Osteoblast (primary cell): Measurements from ENCODE around the gene MARCHF10. TPM values are rescaled to one million over a fixed set of nuclear protein-coding genes. Genes with fewer than 3 reads are reported as not detected.
A peak's percentile ranks its signal among the peaks of the same experiment; 100 is the strongest.

Source experiments
- DNase-seq: peaks from one replicate; pipeline ENCODE4 v3.0.0; 2011; ENCODE audit warnings: low spot score, mixed read lengths; ENCODE audit not compliant: insufficient read length; ENCODE audit errors: missing footprints
- H2AFZ ChIP-seq: 2 replicates; pipeline ENCODE4 v1.6.0; 2011; ENCODE audit warnings: mild to moderate bottlenecking, low read length
- H3K27ac ChIP-seq: 2 replicates; pipeline ENCODE4 v1.5.1; 2011; ENCODE audit warnings: mild to moderate bottlenecking, low read depth, low read length, moderate library complexity
- H3K27me3 ChIP-seq: 2 replicates; pipeline ENCODE4 v1.6.0; 2012; ENCODE audit warnings: mild to moderate bottlenecking, control low read depth, inconsistent platforms, low read length, moderate library complexity; ENCODE audit not compliant: insufficient read depth
- H3K36me3 ChIP-seq: 2 replicates; pipeline ENCODE4 v1.5.1; 2011; ENCODE audit warnings: mild to moderate bottlenecking, low read length, control low read depth, moderate library complexity; ENCODE audit not compliant: insufficient read depth
- H3K4me1 ChIP-seq: 2 replicates; pipeline ENCODE4 v1.5.1; 2011; ENCODE audit warnings: mild to moderate bottlenecking, low read length, control low read depth, moderate library complexity; ENCODE audit not compliant: insufficient read depth
- H3K4me2 ChIP-seq: 2 replicates; pipeline ENCODE4 v1.6.0; 2011; ENCODE audit warnings: mild to moderate bottlenecking, low read length; ENCODE audit not compliant: insufficient read depth
- H3K4me3 ChIP-seq: fragments of 200-600 bp; sonication (generic); 3 replicates; pipeline ENCODE4 v1.5.1; 2012; ENCODE audit warnings: mild to moderate bottlenecking, low read length, inconsistent platforms; ENCODE audit not compliant: insufficient read depth
- H3K79me2 ChIP-seq: 2 replicates; pipeline ENCODE4 v1.6.0; 2012; ENCODE audit warnings: mild to moderate bottlenecking, low read length, control low read depth, inconsistent platforms; ENCODE audit not compliant: insufficient read depth
- H3K9me3 ChIP-seq: 2 replicates; pipeline ENCODE4 v1.5.1; 2011; ENCODE audit warnings: low read depth, low read length, control low read depth
- H4K20me1 ChIP-seq: 2 replicates; pipeline ENCODE4 v1.6.0; 2012; ENCODE audit warnings: mild to moderate bottlenecking, low read length, control low read depth; ENCODE audit not compliant: insufficient read depth
- CTCF ChIP-seq: IDR thresholded peaks from 2 replicates; pipeline ENCODE4 v1.5.1; 2011; ENCODE audit warnings: mild to moderate bottlenecking, low read depth, low read length, moderate library complexity; ENCODE audit errors: extremely low read depth
- total RNA-seq: library from RNA; depleted of rRNA; stranded (reverse); fragments of >200 nt; gene quantifications from 2 replicates; pipeline ENCODE4 v1.2.3, GENCODE V29; 2012

MARCHF10 gene
- total RNA-seq, 1 donor: under 0.01 TPM

GRCh38 chr17:62749926-62750325 lies 58.2 kb downstream of the MARCHF10 start:
- H3K36me3 ChIP-seq: no peaks in the 10 kb centered on the region
- H3K9me3 ChIP-seq: no peaks in the 10 kb centered on the region
- H3K27me3 ChIP-seq: peaks cover 4% of the 10 kb centered on the region
- H3K4me3 ChIP-seq: no peak overlapping the region
- H3K79me2 ChIP-seq: no peaks in the 10 kb centered on the region
- TF ChIP-seq CTCF: no peak
- H3K27ac ChIP-seq: no peak overlapping the region
- H2AFZ ChIP-seq: no peak overlapping the region
- H4K20me1 ChIP-seq: no peaks in the 10 kb centered on the region
- peaks cover 9% of the 10 kb centered on the region for H3K4me1 ChIP-seq
- H3K4me2 ChIP-seq: no peak overlapping the region
- DNase-seq: no peak

GRCh38 chr17:62746941-62747340 lies 61.2 kb downstream of the MARCHF10 start:
- DNase-seq: peak; percentile 32
- H3K27ac ChIP-seq: no peak overlapping the region
- H3K36me3 ChIP-seq: no peaks in the 10 kb centered on the region
- peaks cover 4% of the 10 kb centered on the region for H3K27me3 ChIP-seq
- H3K4me3 ChIP-seq: no peak overlapping the region
- H3K79me2 ChIP-seq: no peaks in the 10 kb centered on the region
- no peak overlapping the region for H2AFZ ChIP-seq
- H3K4me2 ChIP-seq: no peak overlapping the region
- TF ChIP-seq CTCF: no peak
- H4K20me1 ChIP-seq: no peaks in the 10 kb centered on the region
- H3K9me3 ChIP-seq: no peaks in the 10 kb centered on the region
- H3K4me1 ChIP-seq: no peaks in the 10 kb centered on the region

DNA sequence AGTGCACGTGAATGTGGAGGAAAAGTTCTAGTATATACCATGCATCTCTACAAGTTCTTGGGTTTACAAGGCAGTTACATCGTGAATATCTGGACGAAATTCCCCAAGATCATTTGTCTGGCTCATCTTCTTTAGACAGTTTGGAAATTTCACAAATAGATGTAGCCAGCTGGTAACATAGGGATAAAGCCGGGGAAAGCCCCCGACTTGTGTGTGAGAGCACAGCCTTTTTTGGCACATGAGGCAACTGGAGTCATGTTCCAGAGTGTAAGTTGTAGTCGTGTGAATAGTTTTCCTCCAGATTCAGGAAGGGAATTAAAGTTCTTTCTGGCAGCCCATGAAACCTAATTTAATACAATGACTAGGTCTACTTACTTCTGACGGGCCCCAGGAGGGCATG lies 62.3 kb downstream of the MARCHF10 start:
- Histone ChIP-seq H3K4me1 (no peaks in the 10 kb centered on the region), H2AFZ (no peak overlapping the region), H3K9me3 (no peaks in the 10 kb centered on the region), H3K79me2 (no peaks in the 10 kb centered on the region), H3K4me3 (no peak overlapping the region), H3K4me2 (no peak overlapping the region), H3K36me3 (no peaks in the 10 kb centered on the region), H4K20me1 (no peaks in the 10 kb centered on the region), H3K27ac (no peak overlapping the region), H3K27me3 (peaks cover 4% of the 10 kb centered on the region)
- no peak for DNase-seq
- no peak for TF ChIP-seq CTCF

- H3K9me3 ChIP-seq: no peaks in the 10 kb centered on the region
- no peaks in the 10 kb centered on the region for H3K79me2 ChIP-seq
- H3K27me3 ChIP-seq: no peaks in the 10 kb centered on the region
- no peak overlapping the region for H3K27ac ChIP-seq
- H3K4me2 ChIP-seq: no peak overlapping the region
- no peak overlapping the region for H2AFZ ChIP-seq
- TF ChIP-seq CTCF: no peak
- no peaks in the 10 kb centered on the region for H4K20me1 ChIP-seq
- no peak overlapping the region for H3K4me3 ChIP-seq
- DNase-seq: peak; percentile 39
- no peaks in the 10 kb centered on the region for H3K36me3 ChIP-seq
- H3K4me1 ChIP-seq: no peaks in the 10 kb centered on the region
Observed at GRCh38 chr17:62744259-62744658, 63.9 kb downstream of the MARCHF10 start.
